Stomach smooth muscle (tissue), 2 donors: ENCODE measurements around the gene ZBTB44.

Source experiments
- H3K27ac ChIP-seq: one replicate; pipeline ENCODE4 v1.7.0; 2013; ENCODE audit warnings: mild to moderate bottlenecking, low read length, inconsistent platforms
- H3K27me3 ChIP-seq, 2 donors: one replicate each; pipeline ENCODE4 v1.7.0; 2013; ENCODE audit warnings: low read length in 2 of 2; ENCODE audit not compliant: insufficient read depth in 2 of 2, control insufficient read depth in 1 of 2
- H3K36me3 ChIP-seq, 2 donors: one replicate each; pipeline ENCODE4 v1.7.0; 2013; ENCODE audit warnings: low read length in 2 of 2; ENCODE audit not compliant: control insufficient read depth in 2 of 2, insufficient read depth in 2 of 2
- H3K4me1 ChIP-seq: one replicate; pipeline ENCODE4 v1.7.0; 2013; ENCODE audit warnings: low read length; ENCODE audit not compliant: control insufficient read depth, insufficient read depth
- H3K4me3 ChIP-seq, 2 donors: one replicate each; pipeline ENCODE4 v1.7.0; 2013; ENCODE audit warnings: low read length in 2 of 2
- H3K9ac ChIP-seq, 2 donors: one replicate each; pipeline ENCODE4 v1.7.0; 2013; ENCODE audit warnings: low read length in 2 of 2, mild to moderate bottlenecking in 1 of 2
- H3K9me3 ChIP-seq, 2 donors: one replicate each; pipeline ENCODE4 v1.7.0; 2013; ENCODE audit warnings: low read length in 2 of 2; ENCODE audit not compliant: control insufficient read depth in 2 of 2
- donor health status: healthy.
- donor health status: Pancreatic carcinoma.

ZBTB44 gene

DNA sequence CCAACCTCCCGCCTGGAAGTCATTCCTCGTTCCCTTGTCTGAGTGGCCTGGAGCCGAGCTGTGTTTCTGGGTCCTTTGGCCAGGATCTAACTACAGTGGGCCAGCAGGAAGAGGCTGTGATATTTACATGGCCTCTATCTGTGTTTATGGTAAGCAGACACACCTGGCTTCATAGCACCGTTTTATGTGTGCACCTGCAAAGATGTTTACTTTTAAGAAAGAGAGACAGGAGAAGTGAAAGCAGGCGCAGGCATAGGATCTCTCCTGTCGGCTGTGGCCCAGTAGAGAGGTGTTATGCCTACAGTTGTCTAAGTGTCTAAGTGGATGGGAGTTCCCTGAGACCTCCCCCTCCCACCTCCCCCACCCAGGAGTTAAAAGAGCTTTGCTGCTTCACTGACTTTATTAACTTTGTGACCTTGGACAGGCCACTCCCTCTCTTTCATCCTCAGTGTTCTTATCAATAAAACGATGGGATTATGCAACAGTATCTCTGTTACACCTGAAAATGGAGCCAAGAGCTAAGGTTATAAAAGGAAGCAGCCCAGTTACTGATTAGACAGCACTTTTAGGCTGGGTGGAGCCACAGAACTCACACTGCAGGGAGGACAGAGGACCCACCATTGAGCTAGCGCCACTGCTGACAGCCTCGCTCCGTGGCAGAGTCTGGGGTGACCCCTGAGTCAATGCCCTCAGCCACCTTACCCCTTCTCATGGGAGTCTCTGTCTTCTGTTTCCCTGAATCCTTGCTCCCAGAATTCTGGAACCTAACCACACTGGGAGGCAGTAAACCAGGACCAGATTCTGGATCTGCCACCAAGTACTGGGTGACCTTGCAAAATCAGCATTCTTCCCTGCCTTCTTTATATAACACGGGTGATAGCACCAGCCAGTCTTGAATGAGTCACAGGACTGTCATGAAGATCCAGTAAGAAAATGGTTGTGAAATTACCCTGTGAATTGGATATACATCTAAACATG lies 133.1 kb downstream of the ZBTB44 start:
- peaks cover 0 to 5% of the 10 kb centered on the region in 2 donors for H3K27me3 ChIP-seq
- no peaks in the 10 kb centered on the region for H3K36me3 ChIP-seq
- no peak overlapping the region for H3K4me3 ChIP-seq
- no peak overlapping the region for H3K9ac ChIP-seq
- no peaks in the 10 kb centered on the region for H3K4me1 ChIP-seq
- H3K27ac ChIP-seq: no peak overlapping the region
- no peaks in the 10 kb centered on the region for H3K9me3 ChIP-seq

DNA sequence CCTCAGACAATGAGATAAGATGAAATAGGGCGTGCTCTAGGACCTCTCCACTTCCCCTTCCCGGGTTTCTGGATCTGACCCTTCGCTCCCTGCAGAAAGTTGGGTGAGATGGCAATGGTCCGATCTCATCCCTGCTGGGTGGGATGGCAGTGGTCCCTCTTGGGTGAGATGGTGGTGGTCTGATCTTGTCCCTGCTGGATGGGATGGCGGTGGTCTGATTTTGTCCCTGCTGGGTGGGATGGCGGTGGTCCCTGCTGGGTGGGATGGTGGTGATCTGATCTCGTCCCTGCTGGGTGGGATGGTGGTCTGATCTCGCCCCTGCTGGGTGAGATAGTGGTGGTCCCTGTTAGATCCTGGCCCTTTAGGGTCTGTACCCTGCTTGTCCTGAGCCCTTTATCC lies 133.8 kb downstream of the ZBTB44 start:
- Histone ChIP-seq H3K27ac (no peak overlapping the region), H3K4me3 (no peak overlapping the region), H3K36me3 (no peaks in the 10 kb centered on the region), H3K9me3 (no peaks in the 10 kb centered on the region), H3K4me1 (no peaks in the 10 kb centered on the region), H3K27me3 (peaks cover 0 to 5% of the 10 kb centered on the region in 2 donors), H3K9ac (no peak overlapping the region)

DNA sequence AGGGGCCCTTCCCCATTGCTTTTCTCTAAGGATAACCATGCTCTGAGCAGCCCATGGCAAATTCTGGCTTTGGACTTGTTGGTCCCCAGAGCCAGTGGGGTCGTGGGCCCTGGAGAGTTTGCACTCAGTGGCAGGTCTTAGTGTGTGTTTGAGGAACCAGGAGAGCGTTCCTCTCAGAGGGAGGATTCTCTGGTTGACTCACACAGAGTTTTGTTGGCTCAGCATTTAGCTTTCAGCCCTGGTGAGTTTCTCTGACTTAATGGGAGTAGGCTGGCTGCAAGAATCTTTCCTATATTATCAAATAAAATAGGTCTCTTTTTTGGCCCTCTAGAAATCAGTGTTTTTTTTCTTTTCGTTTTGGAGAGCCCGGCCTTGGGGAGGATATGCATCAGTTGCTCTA lies 134.2 kb downstream of the ZBTB44 start:
- Histone ChIP-seq H3K27ac (no peak overlapping the region), H3K9me3 (no peaks in the 10 kb centered on the region), H3K9ac (no peak overlapping the region), H3K4me3 (no peak overlapping the region), H3K36me3 (no peaks in the 10 kb centered on the region), H3K4me1 (no peaks in the 10 kb centered on the region), H3K27me3 (peaks cover 0 to 5% of the 10 kb centered on the region in 2 donors)

- H3K9ac ChIP-seq: no peak overlapping the region
- peaks cover under 1 to 3% of the 10 kb centered on the region in 2 donors for H3K9me3 ChIP-seq
- H3K4me1 ChIP-seq: no peaks in the 10 kb centered on the region
- H3K27me3 ChIP-seq: peaks cover 0 to 5% of the 10 kb centered on the region in 2 donors
- H3K27ac ChIP-seq: no peak overlapping the region
- H3K4me3 ChIP-seq: no peak overlapping the region
- H3K36me3 ChIP-seq: no peaks in the 10 kb centered on the region
Measured at GRCh38 chr11:130179396-130180306, 135.1 kb downstream of the ZBTB44 start.

- Histone ChIP-seq H3K36me3 (no peaks in the 10 kb centered on the region), H3K9me3 (peaks cover 3 to 7% of the 10 kb centered on the region in 2 donors), H3K9ac (no peak overlapping the region), H3K4me3 (no peak overlapping the region), H3K4me1 (no peaks in the 10 kb centered on the region), H3K27ac (no peak overlapping the region), H3K27me3 (peaks cover 0 to 5% of the 10 kb centered on the region in 2 donors)
Measured at GRCh38 chr11:130178441-130179339, 136.0 kb downstream of the ZBTB44 start.

DNA sequence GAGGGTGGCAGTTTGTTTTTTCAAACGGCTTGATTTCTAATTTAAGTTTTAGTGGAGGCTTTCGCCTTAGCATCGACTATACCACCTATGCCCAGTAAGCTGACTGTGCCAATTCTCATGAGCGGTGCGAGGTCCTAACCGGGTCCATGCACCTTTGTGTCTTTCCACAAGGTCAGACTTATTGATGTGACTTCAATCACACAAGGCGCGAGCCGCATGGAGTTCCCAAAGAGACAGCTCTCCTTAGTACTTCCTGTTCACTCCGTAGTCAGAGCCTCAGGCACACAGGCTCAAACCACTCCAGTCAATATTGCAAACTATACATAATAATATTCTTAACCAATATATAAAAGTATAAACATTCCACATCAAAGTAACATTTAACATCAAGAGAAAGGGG lies 136.9 kb downstream of the ZBTB44 start:
- H3K9ac ChIP-seq: no peak overlapping the region
- H3K27me3 ChIP-seq: peaks cover 0 to 5% of the 10 kb centered on the region in 2 donors
- no peaks in the 10 kb centered on the region for H3K36me3 ChIP-seq
- peaks cover 3 to 7% of the 10 kb centered on the region in 2 donors for H3K9me3 ChIP-seq
- H3K4me1 ChIP-seq: no peaks in the 10 kb centered on the region
- no peak overlapping the region for H3K27ac ChIP-seq
- H3K4me3 ChIP-seq: no peak overlapping the region
